ENCODE measurements around the gene SORCS2.

The SORCS2 gene

DNA sequence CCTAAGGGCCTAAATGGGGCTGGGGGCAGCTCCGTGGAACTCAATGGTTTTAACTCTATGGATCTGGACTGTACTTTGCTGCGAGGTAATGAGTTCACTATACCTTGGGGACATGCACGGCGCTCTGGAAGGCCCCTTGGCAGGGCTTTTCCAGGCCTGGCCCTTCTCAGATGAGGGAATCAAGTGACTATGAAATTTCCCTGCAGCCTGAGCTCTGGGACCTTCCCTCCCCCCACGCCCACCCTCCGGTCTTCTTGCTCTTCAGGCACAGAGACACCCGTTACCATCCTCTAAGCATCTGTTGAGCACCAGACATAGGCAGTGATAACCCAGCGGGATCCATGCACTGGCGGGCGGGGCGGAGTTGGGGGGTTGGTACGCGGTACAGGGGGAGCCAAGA is 133.2 kb downstream of the SORCS2 start (continued):
- TF ChIP-seq, protein P1, sequence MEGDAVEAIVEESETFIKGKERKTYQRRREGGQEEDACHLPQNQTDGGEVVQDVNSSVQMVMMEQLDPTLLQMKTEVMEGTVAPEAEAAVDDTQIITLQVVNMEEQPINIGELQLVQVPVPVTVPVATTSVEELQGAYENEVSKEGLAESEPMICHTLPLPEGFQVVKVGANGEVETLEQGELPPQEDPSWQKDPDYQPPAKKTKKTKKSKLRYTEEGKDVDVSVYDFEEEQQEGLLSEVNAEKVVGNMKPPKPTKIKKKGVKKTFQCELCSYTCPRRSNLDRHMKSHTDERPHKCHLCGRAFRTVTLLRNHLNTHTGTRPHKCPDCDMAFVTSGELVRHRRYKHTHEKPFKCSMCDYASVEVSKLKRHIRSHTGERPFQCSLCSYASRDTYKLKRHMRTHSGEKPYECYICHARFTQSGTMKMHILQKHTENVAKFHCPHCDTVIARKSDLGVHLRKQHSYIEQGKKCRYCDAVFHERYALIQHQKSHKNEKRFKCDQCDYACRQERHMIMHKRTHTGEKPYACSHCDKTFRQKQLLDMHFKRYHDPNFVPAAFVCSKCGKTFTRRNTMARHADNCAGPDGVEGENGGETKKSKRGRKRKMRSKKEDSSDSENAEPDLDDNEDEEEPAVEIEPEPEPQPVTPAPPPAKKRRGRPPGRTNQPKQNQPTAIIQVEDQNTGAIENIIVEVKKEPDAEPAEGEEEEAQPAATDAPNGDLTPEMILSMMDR (tag by site-specific recombination; IDR thresholded peaks at IDR 0.05) = no peak
- TF ChIP-seq SP2 (tag by site-specific recombination; IDR thresholded peaks at IDR 0.05) (no peak), SP3 (tag by site-specific recombination; IDR thresholded peaks at IDR 0.05) (no peak)

DNA sequence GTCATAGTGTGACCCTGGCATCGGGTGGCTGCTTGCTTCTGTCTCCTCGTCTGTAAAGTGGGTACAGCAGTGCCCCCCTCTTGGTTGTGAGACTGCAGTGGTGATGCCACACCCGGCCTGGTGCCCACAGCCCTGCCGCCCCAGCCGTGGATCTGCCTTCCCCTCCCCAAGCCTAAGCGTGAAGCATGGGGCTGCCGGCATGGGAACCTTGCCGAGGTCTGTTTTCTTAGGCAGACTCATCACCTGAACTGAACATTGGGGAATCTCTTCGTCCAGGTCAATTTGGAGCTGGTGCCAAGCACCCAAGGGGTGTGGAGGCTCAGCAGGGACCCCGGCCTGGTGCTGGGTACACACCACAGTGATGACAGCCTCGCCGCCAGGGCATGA is 134.0 kb downstream of the SORCS2 start:
- Histone ChIP-seq H3K27ac (ENCODE audit: extremely low read depth, low read depth, low read length) (no peak overlapping the region), H3K4me3 (ENCODE audit: low read depth, low read length) (no peak overlapping the region), H3K9me3 (ENCODE audit: control insufficient read depth, insufficient read depth, low read depth, low read length) (no peaks in the 10 kb centered on the region), H3K36me3 (ENCODE audit: control insufficient read depth in 2 of 2, insufficient read depth in 1 of 2, low read length in 2 of 2) (no peaks in the 10 kb centered on the region), H3K4me1 (ENCODE audit: control insufficient read depth, insufficient read depth, low read length) (no peaks in the 10 kb centered on the region)
- ChIA-PET POLR2A (no interaction called here), CTCF (no interaction called here)
- TF ChIP-seq GLI2 (tag by site-specific recombination; IDR thresholded peaks at IDR 0.05; ENCODE audit: borderline replicate concordance, low read depth) = no peak

DNA sequence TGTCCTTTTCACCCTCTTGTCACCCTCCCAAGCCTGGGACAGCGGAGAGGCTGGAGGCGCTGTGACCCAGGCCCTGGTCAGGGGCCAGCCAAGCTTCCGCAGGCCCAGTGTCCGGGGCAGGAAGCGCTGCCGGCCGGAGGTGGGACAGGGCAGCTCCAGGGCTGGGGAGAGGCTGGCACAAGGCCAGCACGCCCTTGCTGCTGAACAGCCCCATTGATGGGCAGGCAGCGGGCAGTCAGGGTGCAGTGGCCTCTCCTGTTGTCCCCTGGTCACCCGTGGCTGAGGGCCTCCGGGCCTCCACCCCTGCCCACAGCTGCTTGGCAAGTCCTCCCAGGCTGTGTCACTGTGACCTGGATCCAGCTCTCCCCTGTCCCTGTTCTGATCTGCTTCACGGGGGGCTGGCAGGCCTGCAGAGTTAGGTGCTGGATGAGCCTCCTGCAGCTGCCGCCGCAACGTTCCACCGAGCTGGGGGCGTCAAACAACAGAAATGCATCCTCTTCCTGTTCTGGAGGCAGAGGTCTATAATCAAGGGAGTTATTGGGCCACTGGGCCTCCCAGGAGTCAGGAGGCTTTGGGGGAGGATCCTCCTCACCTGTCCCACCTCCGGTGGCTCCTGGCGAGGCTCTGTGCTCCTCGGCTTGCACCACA is 134.5 kb downstream of the SORCS2 start:
- CTCF ChIA-PET = no interaction called here
- H3K9me3 ChIP-seq (ENCODE audit: control insufficient read depth, insufficient read depth, low read depth, low read length) = no peaks in the 10 kb centered on the region
- no peak overlapping the region for H3K4me3 ChIP-seq (ENCODE audit: low read depth, low read length)
- TF ChIP-seq, protein P2, sequence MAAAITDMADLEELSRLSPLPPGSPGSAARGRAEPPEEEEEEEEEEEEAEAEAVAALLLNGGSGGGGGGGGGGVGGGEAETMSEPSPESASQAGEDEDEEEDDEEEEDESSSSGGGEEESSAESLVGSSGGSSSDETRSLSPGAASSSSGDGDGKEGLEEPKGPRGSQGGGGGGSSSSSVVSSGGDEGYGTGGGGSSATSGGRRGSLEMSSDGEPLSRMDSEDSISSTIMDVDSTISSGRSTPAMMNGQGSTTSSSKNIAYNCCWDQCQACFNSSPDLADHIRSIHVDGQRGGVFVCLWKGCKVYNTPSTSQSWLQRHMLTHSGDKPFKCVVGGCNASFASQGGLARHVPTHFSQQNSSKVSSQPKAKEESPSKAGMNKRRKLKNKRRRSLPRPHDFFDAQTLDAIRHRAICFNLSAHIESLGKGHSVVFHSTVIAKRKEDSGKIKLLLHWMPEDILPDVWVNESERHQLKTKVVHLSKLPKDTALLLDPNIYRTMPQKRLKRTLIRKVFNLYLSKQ (tag by site-specific recombination; IDR thresholded peaks at IDR 0.05; ENCODE audit: borderline replicate concordance) = no peak
- TF ChIP-seq ZFP37 (tag by site-specific recombination; IDR thresholded peaks at IDR 0.05) = no peak
- TF ChIP-seq ZNF391 (tag by site-specific recombination; IDR thresholded peaks at IDR 0.05; ENCODE audit: borderline replicate concordance, low read depth) = no peak
- TF ChIP-seq ZNF341 (tag by site-specific recombination; IDR thresholded peaks at IDR 0.05; ENCODE audit: low read depth) = no peak
- POLR2A ChIA-PET = no interaction called here
- H3K4me1 ChIP-seq (ENCODE audit: control insufficient read depth, insufficient read depth, low read length) = no peaks in the 10 kb centered on the region
- no peaks in the 10 kb centered on the region for H3K36me3 ChIP-seq (ENCODE audit: control insufficient read depth in 2 of 2, insufficient read depth in 1 of 2, low read length in 2 of 2)
- H3K27ac ChIP-seq (ENCODE audit: extremely low read depth, low read depth, low read length) = no peak overlapping the region

DNA sequence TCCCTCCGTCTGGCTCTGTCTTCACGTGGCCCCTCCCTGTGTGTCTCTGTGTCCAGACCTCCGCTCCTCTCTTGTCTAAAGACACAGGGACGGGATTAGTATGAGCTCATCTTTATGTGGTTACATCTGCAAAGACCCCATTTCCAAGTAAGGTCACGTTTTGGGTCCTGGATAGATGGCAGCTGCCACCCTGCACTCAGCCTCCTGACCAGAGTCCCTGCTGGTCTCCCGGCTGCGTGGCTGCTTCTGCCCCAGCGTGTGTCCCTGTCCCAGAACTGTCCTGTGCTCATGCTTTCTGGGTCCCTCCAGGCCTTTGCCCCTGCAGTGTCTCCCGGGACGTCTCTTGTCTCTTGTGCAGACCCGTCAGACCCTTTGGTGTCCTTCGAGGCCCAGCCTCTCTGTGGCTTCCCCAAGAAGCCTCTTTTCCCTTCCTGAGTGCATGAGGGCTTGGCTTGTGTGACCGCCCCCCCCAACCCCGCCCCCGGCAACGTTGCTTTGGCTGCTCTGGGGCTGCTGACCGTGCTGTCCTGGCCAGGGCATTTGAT is 135.1 kb downstream of the SORCS2 start:
- Histone ChIP-seq H3K36me3 (ENCODE audit: control insufficient read depth in 2 of 2, insufficient read depth in 1 of 2, low read length in 2 of 2) (no peaks in the 10 kb centered on the region), H3K9me3 (ENCODE audit: control insufficient read depth, insufficient read depth, low read depth, low read length) (no peaks in the 10 kb centered on the region), H3K27ac (ENCODE audit: extremely low read depth, low read depth, low read length) (no peak overlapping the region), H3K4me3 (ENCODE audit: low read depth, low read length) (no peak overlapping the region), H3K4me1 (ENCODE audit: control insufficient read depth, insufficient read depth, low read length) (no peaks in the 10 kb centered on the region)
- TF ChIP-seq ZNF23 (tag by site-specific recombination; IDR thresholded peaks at IDR 0.05; ENCODE audit: borderline replicate concordance) (no peak), KLF16 (tag by site-specific recombination; IDR thresholded peaks at IDR 0.05) (no peak), HOXA7 (CRISPR knock-in tag; IDR thresholded peaks at IDR 0.05; ENCODE audit: borderline replicate concordance) (no peak), SP2 (tag by site-specific recombination; IDR thresholded peaks at IDR 0.05) (no peak), ZNF175 (tag by site-specific recombination; IDR thresholded peaks at IDR 0.05) (no peak), ZNF561 (tag by site-specific recombination; IDR thresholded peaks at IDR 0.05; ENCODE audit: borderline replicate concordance) (no peak)
- TF ChIP-seq, protein P3, sequence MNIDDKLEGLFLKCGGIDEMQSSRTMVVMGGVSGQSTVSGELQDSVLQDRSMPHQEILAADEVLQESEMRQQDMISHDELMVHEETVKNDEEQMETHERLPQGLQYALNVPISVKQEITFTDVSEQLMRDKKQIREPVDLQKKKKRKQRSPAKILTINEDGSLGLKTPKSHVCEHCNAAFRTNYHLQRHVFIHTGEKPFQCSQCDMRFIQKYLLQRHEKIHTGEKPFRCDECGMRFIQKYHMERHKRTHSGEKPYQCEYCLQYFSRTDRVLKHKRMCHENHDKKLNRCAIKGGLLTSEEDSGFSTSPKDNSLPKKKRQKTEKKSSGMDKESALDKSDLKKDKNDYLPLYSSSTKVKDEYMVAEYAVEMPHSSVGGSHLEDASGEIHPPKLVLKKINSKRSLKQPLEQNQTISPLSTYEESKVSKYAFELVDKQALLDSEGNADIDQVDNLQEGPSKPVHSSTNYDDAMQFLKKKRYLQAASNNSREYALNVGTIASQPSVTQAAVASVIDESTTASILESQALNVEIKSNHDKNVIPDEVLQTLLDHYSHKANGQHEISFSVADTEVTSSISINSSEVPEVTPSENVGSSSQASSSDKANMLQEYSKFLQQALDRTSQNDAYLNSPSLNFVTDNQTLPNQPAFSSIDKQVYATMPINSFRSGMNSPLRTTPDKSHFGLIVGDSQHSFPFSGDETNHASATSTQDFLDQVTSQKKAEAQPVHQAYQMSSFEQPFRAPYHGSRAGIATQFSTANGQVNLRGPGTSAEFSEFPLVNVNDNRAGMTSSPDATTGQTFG (tag by site-specific recombination; IDR thresholded peaks at IDR 0.05; ENCODE audit: borderline replicate concordance) = no peak
- TF ChIP-seq, protein P4, sequence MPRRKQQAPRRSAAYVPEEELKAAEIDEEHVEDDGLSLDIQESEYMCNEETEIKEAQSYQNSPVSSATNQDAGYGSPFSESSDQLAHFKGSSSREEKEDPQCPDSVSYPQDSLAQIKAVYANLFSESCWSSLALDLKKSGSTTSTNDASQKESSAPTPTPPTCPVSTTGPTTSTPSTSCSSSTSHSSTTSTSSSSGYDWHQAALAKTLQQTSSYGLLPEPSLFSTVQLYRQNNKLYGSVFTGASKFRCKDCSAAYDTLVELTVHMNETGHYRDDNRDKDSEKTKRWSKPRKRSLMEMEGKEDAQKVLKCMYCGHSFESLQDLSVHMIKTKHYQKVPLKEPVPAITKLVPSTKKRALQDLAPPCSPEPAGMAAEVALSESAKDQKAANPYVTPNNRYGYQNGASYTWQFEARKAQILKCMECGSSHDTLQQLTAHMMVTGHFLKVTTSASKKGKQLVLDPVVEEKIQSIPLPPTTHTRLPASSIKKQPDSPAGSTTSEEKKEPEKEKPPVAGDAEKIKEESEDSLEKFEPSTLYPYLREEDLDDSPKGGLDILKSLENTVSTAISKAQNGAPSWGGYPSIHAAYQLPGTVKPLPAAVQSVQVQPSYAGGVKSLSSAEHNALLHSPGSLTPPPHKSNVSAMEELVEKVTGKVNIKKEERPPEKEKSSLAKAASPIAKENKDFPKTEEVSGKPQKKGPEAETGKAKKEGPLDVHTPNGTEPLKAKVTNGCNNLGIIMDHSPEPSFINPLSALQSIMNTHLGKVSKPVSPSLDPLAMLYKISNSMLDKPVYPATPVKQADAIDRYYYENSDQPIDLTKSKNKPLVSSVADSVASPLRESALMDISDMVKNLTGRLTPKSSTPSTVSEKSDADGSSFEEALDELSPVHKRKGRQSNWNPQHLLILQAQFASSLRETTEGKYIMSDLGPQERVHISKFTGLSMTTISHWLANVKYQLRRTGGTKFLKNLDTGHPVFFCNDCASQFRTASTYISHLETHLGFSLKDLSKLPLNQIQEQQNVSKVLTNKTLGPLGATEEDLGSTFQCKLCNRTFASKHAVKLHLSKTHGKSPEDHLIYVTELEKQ (tag by site-specific recombination; IDR thresholded peaks at IDR 0.05; ENCODE audit: borderline replicate concordance) = no peak
- ChIA-PET POLR2A (no interaction called here), CTCF (no interaction called here)

Data from HEK293 (cell line).